ENCODE measurements around the gene VWA8.
"Not testable (repeated sequence)": the region's sequence is repeated elsewhere in the genome, so short reads cannot be mapped to it uniquely, and the experiment has no call there.

- TF ChIP-seq POLR2AphosphoS5, POLR2A (IDR thresholded peaks at IDR 0.05): not testable (repeated sequence)
Observed at GRCh38 chr13:41862659-41863058, 98.2 kb downstream of the VWA8 start.
